Nucleus accumbens (tissue), 56 donors: ENCODE measurements around the gene UBR2.
"Not testable (repeated sequence)": the region's sequence is repeated elsewhere in the genome, so short reads cannot be mapped to it uniquely, and the experiment has no call there.

Source experiments
- DNase-seq, 56 donors: peaks; one replicate each; lab custom pipeline; 2025; lab: John Stamatoyannopoulos, UW

UBR2 gene

DNA sequence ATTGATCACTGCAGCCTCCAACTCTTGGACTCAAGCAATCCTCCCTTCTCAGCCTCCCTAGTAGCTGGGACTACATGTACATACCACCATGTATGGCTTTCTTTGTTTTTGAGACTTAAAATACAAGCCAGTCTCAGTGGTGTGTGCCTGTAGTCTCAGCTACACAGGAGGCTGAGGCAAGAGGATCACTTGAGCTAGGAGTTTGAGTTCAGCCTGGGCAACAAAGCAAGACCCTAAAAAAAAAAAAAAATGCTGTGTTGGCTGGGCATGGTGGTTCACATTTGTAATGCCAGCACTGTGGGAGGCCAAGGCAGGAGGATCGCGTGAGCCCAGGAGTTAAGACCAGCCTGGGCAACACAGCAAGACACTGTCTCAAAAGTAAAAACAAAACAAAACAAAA is 51.7 kb downstream of the UBR2 start:
- DNase-seq = no peak

DNA sequence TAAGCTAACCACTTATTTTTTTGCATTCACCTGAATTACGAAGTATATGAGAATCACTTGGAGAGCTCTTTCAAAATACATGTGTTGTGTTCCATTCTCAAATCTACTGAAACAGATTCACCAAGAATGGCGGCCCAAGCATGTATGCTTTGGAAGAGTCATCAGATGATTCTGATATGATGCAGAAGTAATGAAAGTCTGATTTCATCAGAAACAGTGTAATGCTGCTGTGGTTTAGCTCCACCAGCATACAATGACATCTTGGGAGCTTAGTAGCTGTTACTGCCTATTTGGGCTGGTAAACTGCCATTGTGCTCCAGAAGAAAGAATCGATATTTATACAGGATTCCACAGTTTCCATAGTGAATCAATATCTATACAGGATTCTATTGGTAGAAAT is 52.9 kb downstream of the UBR2 start:
- no peak for DNase-seq

DNA sequence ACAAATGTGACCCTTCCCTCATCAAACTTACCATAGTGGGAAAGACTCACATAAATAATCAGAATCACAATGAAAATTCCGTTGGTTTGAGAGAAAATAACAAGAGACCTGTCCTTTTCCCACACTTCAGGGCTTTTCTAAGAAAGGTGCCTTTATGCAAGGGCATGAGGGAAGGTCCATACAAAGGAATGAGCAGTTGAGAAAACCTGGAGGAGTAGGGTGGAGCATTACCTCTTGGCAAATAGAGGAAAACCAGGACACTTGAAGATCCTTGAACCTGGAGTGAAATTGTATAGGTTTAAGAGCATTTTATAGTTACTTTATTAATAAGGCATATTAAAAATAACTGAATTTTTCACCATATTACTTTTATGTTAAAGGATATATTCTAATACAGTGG is 54.3 kb downstream of the UBR2 start:
- no peak for DNase-seq

DNA sequence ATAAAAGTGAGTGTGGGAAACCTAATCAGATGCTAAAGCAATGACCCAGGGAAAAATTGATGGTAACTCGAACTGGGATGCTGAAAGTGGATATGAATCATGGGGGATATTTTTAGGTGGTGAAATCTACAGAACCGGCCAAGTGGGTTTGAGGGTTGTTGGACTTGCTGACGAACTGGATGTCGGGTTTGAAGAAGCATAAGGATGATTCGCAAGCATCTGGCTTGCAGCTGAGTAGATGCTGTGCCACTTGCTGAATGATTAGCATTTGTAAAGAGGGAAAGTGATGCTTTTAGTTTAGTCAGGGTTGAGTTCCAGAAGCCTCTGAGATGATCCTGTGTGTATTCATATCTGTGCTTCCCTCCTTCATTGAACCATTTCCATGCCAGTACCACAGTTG is 54.9 kb downstream of the UBR2 start:
- DNase-seq = no peak

GRCh38 chr6:42619963-42620362 is 56.1 kb downstream of the UBR2 start:
- DNase-seq = no peak

DNA sequence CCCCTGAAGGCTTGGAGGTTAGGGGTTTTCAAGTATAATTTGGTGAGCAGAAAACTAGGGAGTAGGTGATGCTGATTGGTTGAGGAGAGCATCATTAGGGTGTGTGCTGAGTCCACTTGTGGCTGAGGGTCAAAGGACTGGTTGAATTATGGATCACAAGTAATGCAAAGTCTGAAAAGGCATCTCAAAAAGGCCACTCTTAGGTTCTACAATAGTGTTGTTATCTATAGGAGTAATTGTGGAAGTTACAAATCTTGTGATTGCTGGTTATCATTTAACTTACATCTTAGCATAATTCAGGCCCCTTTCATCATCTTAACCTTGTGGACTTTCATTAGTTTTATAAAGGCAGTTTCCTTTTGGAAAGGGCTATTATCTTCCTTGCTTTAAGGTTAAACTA is 60.8 kb downstream of the UBR2 start:
- DNase-seq = no peak

DNA sequence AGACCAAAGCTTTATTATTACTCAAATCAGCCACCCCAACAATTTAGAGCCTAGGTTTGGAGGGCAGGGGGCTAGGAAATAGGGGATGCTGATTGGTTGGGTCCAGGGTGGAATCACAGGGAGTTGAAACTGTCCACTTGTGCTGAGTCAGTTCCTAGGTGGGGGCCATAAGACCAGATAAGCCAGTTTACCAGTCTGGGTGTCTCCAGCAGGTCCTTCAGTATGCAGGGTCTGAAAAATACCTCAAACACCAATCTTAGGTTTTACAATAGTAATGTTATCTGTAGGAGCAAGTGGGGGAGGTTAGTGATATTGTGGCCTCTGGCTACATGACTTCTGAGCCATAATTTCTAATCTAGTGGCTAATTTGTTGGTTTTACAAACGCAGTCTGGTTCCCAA is 63.2 kb downstream of the UBR2 start:
- no peak for DNase-seq

- no peak for DNase-seq
Observed at GRCh38 chr6:42627674-42628073, 63.8 kb downstream of the UBR2 start.

DNA sequence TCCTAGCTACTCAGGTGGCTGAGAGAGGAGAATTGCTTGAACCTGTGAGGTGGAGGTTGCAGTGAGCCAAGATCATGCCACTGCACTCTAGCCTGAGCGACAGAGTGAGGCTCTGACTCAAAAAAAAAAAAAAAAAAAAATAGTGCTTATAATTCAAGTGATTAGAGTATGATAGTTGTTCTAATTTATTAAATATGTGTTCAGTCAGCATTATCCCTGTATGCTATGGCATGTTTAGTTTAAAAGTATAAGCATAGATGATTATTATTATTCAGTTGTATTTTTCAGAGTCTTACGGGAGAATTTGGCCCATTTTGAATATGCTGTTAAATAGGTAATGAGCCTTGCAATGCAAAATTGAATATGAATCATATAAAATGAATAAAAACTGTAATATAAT is 64.8 kb downstream of the UBR2 start:
- DNase-seq = no peak

- DNase-seq = no peak
Observed at GRCh38 chr6:42629845-42630244, 66.0 kb downstream of the UBR2 start.

DNA sequence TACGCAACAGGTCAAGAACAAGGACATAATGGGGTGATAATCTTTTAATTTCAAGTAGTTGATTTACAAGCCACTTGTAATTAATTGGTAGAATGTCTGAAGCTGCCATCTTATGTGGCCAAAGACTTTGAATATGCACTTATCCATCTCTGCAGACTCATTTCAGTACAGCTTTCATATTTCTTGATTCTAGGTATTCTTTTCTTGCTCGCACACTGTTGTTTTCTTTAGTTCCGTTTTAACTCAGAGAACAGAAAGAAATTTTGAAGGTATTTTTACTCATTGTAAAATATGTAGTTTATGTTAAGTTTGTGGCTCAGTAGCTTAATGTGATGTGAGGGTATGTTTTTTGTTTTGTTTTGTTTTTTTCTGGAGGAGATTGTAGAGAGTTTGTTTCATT is 73.9 kb downstream of the UBR2 start:
- no peak for DNase-seq

- DNase-seq = no peak
Observed at GRCh38 chr6:42642794-42643193, 79.0 kb downstream of the UBR2 start.

- DNase-seq = no peak
Observed at GRCh38 chr6:42644211-42644610, 80.4 kb downstream of the UBR2 start.

DNA sequence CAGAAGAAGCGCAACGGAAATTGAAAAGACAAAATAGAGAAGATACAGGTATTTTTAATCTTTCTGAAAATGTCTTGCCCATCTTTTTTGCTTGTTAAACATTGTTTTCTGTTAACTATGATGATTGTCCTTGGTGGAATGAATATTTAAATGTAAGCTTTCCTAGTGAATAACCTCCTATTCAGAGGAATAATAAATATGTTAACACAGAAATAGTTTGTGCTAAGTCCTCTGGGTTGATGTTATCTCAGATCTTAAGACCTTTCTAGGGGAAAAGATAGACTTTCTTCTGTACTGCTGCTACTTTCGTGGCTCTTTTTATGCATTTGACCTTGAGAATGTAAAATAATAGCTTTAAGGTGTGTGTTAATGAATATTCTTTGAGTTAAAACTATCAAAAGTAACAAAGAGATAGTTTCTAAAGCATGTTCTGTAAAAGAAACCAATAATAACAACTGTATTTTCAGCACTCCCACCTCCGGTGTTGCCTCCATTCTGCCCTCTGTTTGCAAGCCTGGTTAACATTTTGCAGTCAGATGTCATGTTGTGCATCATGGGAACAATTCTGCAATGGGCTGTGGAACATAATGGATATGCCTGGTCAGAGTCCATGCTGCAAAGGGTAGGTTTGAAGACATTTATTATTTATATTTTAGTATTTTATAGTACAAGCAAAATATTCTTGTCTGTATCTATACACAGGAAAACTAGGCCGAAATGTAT is 88.4 kb downstream of the UBR2 start:
- DNase-seq = no peak

GRCh38 chr6:42653851-42654250 is 90.0 kb downstream of the UBR2 start:
- no peak for DNase-seq

DNA sequence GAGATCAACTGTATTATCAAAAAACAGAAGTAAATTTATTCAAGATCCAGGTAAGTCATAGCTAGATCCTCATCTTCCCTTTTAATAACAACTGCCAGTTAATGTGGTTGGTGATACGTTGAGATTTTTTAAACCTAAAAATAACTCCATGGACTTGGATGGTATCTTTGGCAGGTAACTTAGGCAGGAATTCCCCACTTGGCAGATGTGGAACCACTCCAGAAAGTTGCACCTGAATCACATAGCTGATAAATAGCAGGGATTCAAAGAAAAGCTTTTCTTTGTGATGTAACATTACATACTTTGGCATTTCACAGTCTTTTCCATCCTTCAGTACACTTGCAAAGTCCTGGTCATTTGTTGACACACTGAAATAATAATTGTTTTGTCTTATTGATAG is 96.0 kb downstream of the UBR2 start:
- DNase-seq = no peak

- peak in 49 of 56 donors; percentile 1 to 91 (median 55) for DNase-seq
Observed at GRCh38 chr6:42661540-42662153, 97.8 kb downstream of the UBR2 start.

- DNase-seq = no peak
Observed at GRCh38 chr6:42664718-42665117, 100.9 kb downstream of the UBR2 start.

GRCh38 chr6:42674368-42674767 is 110.5 kb downstream of the UBR2 start:
- not testable (repeated sequence) for DNase-seq

DNA sequence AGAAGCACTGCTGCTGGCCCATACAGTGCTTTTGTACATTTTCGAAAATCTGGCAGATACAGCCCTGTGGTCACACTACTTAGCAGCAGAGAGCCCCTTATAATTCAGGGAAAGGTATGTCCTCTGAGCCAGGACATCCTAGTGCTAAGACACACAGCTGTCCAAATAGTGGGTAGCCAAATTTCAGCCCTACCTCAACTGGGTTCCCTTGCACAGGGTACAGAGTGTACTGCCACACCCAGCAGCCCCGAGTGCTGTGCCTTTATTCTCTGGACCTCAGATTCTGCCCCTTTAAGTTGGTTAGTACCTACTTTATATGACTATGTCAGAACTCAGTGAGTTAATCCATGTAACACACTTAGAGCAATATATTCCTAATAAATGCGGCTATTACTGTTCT is 111.0 kb downstream of the UBR2 start:
- DNase-seq = no peak

GRCh38 chr6:42679358-42679757 is 115.5 kb downstream of the UBR2 start:
- DNase-seq = no peak

- no peak for DNase-seq
Observed at GRCh38 chr6:42688281-42688680, 124.5 kb downstream of the UBR2 start.

GRCh38 chr6:42689371-42689770 is 125.5 kb downstream of the UBR2 start:
- DNase-seq = no peak
